ENCODE data around the gene GPR107. TPM values are rescaled to one million over a fixed set of nuclear protein-coding genes. Genes with fewer than 3 reads are reported as not detected.

GPR107 gene
- total and polyA plus RNA-seq, 2 experiments from 2014 or later: 6.2 to 30.7 TPM

DNA sequence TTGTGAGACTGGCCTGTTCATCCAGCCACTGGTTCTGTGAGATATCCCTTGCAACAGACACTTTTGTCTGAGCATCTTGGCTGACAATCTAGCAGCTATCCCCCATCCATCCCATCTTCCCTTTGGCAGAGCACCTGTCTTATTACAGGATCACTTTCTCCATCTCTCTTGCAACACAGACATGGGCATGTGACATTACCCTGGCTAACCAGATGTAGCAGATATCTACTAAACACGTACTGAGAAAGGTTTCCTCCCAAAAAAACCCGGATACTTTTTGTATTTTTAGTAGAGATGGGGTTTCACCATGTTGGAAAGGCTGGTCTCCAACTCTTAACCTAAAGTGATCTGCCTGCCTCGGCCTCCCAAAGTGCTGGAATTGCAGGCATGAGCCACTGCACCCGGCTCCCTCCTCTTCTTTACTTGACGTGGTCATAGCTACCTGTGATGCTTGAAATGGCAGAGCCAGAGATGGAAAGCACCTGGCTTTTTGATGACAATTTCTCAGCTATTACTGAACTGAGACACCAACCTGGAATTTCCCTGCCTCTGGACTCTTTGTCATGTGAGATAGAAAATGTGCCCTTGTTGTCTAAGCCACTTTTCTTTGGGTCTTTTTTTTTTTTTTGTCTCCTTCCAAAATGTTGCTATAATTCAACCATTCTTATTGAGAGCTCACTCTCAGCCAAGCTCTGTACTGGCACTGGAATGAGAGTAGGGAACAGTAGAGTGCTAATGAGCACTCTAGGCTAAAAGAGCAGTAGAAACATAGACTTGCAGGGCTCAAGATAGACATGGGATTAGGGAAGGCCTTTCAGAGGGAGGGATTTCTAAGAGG, 43.3 kb upstream of the GPR107 start:
- no peak overlapping the region for H2AFZ ChIP-seq
- no peaks in the 10 kb centered on the region for H3K36me3 ChIP-seq (ENCODE audit: insufficient read depth)
- H3K9me3 Mint-ChIP-seq: no peaks in the 10 kb centered on the region
- no peak for DNase-seq (ENCODE audit: low spot score)
- no peak overlapping the region for H3K27ac Mint-ChIP-seq
- peak overlapping the region; percentile 40; the same call in 1 of the 2 replicates for H3K27ac ChIP-seq (ENCODE audit: low read depth)
- H3K9me2 ChIP-seq (ENCODE audit: insufficient read depth): no peaks in the 10 kb centered on the region
- peaks cover 2% of the 10 kb centered on the region; the same call in 1 of the 2 replicates for H4K20me1 ChIP-seq (replicated peaks; ENCODE audit: insufficient read depth)
- TF ChIP-seq EZH2phosphoT487 (IDR thresholded peaks at IDR 0.05; ENCODE audit: unreplicated experiment) (no peak), NANOG (IDR thresholded peaks at IDR 0.05; ENCODE audit: borderline replicate concordance) (no peak), JUNB (IDR thresholded peaks at IDR 0.05; ENCODE audit: unreplicated experiment) (no peak), EZH2 (IDR thresholded peaks at IDR 0.05; ENCODE audit: low read depth, unreplicated experiment) (no peak), POLR2AphosphoS5 (IDR thresholded peaks at IDR 0.05; ENCODE audit: low read depth) (no peak), ZNF331 (CRISPR knock-in tag; IDR thresholded peaks at IDR 0.05; ENCODE audit: low read depth) (no peak)
- TF ChIP-seq, protein P1, sequence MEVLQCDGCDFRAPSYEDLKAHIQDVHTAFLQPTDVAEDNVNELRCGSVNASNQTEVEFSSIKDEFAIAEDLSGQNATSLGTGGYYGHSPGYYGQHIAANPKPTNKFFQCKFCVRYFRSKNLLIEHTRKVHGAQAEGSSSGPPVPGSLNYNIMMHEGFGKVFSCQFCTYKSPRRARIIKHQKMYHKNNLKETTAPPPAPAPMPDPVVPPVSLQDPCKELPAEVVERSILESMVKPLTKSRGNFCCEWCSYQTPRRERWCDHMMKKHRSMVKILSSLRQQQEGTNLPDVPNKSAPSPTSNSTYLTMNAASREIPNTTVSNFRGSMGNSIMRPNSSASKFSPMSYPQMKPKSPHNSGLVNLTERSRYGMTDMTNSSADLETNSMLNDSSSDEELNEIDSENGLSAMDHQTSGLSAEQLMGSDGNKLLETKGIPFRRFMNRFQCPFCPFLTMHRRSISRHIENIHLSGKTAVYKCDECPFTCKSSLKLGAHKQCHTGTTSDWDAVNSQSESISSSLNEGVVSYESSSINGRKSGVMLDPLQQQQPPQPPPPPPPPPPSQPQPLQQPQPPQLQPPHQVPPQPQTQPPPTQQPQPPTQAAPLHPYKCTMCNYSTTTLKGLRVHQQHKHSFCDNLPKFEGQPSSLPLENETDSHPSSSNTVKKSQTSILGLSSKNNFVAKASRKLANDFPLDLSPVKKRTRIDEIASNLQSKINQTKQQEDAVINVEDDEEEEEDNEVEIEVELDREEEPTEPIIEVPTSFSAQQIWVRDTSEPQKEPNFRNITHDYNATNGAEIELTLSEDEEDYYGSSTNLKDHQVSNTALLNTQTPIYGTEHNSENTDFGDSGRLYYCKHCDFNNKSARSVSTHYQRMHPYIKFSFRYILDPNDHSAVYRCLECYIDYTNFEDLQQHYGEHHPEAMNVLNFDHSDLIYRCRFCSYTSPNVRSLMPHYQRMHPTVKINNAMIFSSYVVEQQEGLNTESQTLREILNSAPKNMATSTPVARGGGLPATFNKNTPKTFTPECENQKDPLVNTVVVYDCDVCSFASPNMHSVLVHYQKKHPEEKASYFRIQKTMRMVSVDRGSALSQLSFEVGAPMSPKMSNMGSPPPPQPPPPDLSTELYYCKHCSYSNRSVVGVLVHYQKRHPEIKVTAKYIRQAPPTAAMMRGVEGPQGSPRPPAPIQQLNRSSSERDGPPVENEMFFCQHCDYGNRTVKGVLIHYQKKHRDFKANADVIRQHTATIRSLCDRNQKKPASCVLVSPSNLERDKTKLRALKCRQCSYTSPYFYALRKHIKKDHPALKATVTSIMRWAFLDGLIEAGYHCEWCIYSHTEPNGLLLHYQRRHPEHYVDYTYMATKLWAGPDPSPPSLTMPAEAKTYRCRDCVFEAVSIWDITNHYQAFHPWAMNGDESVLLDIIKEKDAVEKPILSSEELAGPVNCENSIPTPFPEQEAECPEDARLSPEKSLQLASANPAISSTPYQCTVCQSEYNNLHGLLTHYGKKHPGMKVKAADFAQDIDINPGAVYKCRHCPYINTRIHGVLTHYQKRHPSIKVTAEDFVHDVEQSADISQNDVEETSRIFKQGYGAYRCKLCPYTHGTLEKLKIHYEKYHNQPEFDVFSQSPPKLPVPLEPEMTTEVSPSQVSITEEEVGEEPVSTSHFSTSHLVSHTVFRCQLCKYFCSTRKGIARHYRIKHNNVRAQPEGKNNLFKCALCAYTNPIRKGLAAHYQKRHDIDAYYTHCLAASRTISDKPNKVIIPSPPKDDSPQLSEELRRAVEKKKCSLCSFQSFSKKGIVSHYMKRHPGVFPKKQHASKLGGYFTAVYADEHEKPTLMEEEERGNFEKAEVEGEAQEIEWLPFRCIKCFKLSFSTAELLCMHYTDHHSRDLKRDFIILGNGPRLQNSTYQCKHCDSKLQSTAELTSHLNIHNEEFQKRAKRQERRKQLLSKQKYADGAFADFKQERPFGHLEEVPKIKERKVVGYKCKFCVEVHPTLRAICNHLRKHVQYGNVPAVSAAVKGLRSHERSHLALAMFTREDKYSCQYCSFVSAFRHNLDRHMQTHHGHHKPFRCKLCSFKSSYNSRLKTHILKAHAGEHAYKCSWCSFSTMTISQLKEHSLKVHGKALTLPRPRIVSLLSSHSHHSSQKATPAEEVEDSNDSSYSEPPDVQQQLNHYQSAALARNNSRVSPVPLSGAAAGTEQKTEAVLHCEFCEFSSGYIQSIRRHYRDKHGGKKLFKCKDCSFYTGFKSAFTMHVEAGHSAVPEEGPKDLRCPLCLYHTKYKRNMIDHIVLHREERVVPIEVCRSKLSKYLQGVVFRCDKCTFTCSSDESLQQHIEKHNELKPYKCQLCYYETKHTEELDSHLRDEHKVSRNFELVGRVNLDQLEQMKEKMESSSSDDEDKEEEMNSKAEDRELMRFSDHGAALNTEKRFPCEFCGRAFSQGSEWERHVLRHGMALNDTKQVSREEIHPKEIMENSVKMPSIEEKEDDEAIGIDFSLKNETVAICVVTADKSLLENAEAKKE (CRISPR knock-in tag; IDR thresholded peaks at IDR 0.05): no peak
- TF ChIP-seq, protein P2, sequence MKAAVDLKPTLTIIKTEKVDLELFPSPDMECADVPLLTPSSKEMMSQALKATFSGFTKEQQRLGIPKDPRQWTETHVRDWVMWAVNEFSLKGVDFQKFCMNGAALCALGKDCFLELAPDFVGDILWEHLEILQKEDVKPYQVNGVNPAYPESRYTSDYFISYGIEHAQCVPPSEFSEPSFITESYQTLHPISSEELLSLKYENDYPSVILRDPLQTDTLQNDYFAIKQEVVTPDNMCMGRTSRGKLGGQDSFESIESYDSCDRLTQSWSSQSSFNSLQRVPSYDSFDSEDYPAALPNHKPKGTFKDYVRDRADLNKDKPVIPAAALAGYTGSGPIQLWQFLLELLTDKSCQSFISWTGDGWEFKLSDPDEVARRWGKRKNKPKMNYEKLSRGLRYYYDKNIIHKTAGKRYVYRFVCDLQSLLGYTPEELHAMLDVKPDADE (IDR thresholded peaks at IDR 0.05): no peak
- peaks cover 8% of the 10 kb centered on the region for H3K79me2 ChIP-seq (replicated peaks; ENCODE audit: insufficient read depth)
- H3K4me3 ChIP-seq: no peak overlapping the region
- no peaks in the 10 kb centered on the region for H3K27me3 ChIP-seq (ENCODE audit: insufficient read depth)
- peaks cover 3% of the 10 kb centered on the region; the same call in 1 of the 3 replicates for H3K36me3 Mint-ChIP-seq (ENCODE audit: low read depth)
- H3K4me1 ChIP-seq (ENCODE audit: insufficient read depth): no peaks in the 10 kb centered on the region
- H3F3A ChIP-seq (replicated peaks; ENCODE audit: low read depth): no peaks in the 10 kb centered on the region
- no peak for ATAC-seq
- peaks cover 2% of the 10 kb centered on the region for H3K27me3 Mint-ChIP-seq (ENCODE audit: insufficient read depth, low read depth, poor library complexity)
- H3K4me2 ChIP-seq: no peak overlapping the region
- no peaks in the 10 kb centered on the region; the same call in 2 of the 3 replicates for H3K4me1 Mint-ChIP-seq
- no peak overlapping the region for H3K4me3 Mint-ChIP-seq

Data from GM23338 (cell line).